ENCODE results near the gene SLC30A3. TPM values are rescaled to one million over a fixed set of nuclear protein-coding genes. Genes with fewer than 3 reads are reported as not detected.

SLC30A3 gene
- total RNA-seq, 1 experiment from 2014 or later = 45.6 TPM

GRCh38 chr2:27263287-27264252 lies 723 bp upstream of the SLC30A3 start:
- Histone ChIP-seq H3K36me3 (ENCODE audit: insufficient read depth, low read length, poor library complexity, severe bottlenecking) (peaks cover 1% of the 10 kb centered on the region), H3K27ac (ENCODE audit: low read depth, low read length, poor library complexity, severe bottlenecking) (peak overlapping the region; percentile 80), H3K9me3 (ENCODE audit: low read depth, low read length, poor library complexity, severe bottlenecking) (no peaks in the 10 kb centered on the region), H3K27me3 (replicated peaks; ENCODE audit: insufficient read depth, low read depth, low read length, poor library complexity) (peaks cover 4% of the 10 kb centered on the region), H3K4me1 (ENCODE audit: insufficient read depth, low read length, poor library complexity, severe bottlenecking) (peaks cover 11% of the 10 kb centered on the region), H3K4me3 (ENCODE audit: low read depth, low read length, poor library complexity, severe bottlenecking) (peak overlapping the region; percentile 92)
- ChIA-PET POLR2A (ENCODE audit: low non-redundant PET) (no interaction called here), CTCF (interaction anchor here (1.1 to 1.4 kb wide), 2 partner anchors 16 to 39 kb away, joined by 3 to 6 read pairs; no protein-coding TSS in a partner anchor)
- intact Hi-C loops (cut with micrococcal nuclease; ENCODE audit: unreplicated experiment) = loop anchor here (5.0 kb wide), 3 partner anchors 39 to 109 kb away; partner anchors contain the start of genes EIF2B4 and SNX17
- TF ChIP-seq EZH2 (IDR thresholded peaks at IDR 0.05; ENCODE audit: borderline replicate concordance, low read depth, low read length, poor library complexity, severe bottlenecking) = no peak
- TF ChIP-seq CTCF (conservative IDR thresholded peaks at IDR 0.05; ENCODE audit: low read depth, low read length) = no peak
- BruUV-seq (replicated peaks) = no TSS peak
- DNase-seq (ENCODE audit: low spot score) = no peak

- no peaks in the 10 kb centered on the region for H3K9me3 ChIP-seq (ENCODE audit: low read depth, low read length, poor library complexity, severe bottlenecking)
- BruUV-seq (replicated peaks) = no TSS peak
- ChIA-PET CTCF (interaction anchor here (0.7 to 1.4 kb wide), 2 partner anchors 18 to 30 kb away, joined by 6 to 11 read pairs; no protein-coding TSS in a partner anchor), POLR2A (ENCODE audit: low non-redundant PET) (no interaction called here)
- peaks cover 9% of the 10 kb centered on the region for H3K36me3 ChIP-seq (ENCODE audit: insufficient read depth, low read length, poor library complexity, severe bottlenecking)
- no peak for DNase-seq (ENCODE audit: low spot score)
- TF ChIP-seq CTCF (conservative IDR thresholded peaks at IDR 0.05; ENCODE audit: low read depth, low read length) (no peak), EZH2 (IDR thresholded peaks at IDR 0.05; ENCODE audit: borderline replicate concordance, low read depth, low read length, poor library complexity, severe bottlenecking) (no peak)
- H3K27me3 ChIP-seq (replicated peaks; ENCODE audit: insufficient read depth, low read depth, low read length, poor library complexity) = peaks cover 4% of the 10 kb centered on the region
- intact Hi-C loops (cut with micrococcal nuclease; ENCODE audit: unreplicated experiment) = loop anchor here (5.0 kb wide), 3 partner anchors 40 to 110 kb away; partner anchors contain the start of genes EIF2B4 and SNX17
- peak overlapping the region; percentile 92 for H3K4me3 ChIP-seq (ENCODE audit: low read depth, low read length, poor library complexity, severe bottlenecking)
- H3K4me1 ChIP-seq (ENCODE audit: insufficient read depth, low read length, poor library complexity, severe bottlenecking) = peaks cover 11% of the 10 kb centered on the region
- peak overlapping the region; percentile 80 for H3K27ac ChIP-seq (ENCODE audit: low read depth, low read length, poor library complexity, severe bottlenecking)
Measured at GRCh38 chr2:27261926-27262298, 935 bp downstream of the SLC30A3 start.

DNA sequence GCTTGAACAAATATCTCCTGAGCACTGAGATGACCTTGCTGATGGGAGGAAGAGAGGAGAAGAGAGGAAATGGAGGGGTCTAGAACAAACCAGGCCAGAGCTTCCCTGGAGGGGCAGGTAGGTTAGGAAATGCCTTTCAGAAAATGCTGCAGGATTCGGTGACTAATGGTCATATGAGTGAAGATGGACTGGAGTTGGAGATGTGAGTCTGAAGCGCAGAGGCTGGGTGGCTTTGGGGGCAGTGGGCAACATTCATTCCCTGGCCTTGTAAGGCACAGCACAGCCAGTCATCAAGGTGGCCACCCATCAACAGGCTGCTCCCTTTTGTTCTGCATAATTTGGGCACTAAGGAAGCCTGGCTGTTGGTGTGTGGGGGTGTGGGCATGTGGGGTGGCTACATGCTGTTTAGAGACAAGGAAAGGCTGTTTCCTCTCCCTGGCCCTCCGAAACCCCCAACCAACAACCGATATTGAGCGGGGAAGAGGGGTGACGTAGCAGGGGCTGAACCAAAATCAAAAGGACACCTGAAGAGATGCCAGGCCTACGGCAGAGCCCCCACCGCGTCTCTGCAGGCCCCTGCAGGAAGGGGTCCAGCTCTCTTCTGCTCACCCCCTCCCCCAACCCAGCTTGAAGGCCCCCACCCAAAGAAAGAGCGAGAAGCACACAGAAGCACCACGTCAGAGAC lies 1.5 kb downstream of the SLC30A3 start:
- peaks cover 11% of the 10 kb centered on the region for H3K4me1 ChIP-seq (ENCODE audit: insufficient read depth, low read length, poor library complexity, severe bottlenecking)
- H3K4me3 ChIP-seq (ENCODE audit: low read depth, low read length, poor library complexity, severe bottlenecking) = peak overlapping the region; percentile 92
- H3K9me3 ChIP-seq (ENCODE audit: low read depth, low read length, poor library complexity, severe bottlenecking) = no peaks in the 10 kb centered on the region
- peak overlapping the region; percentile 80 for H3K27ac ChIP-seq (ENCODE audit: low read depth, low read length, poor library complexity, severe bottlenecking)
- H3K27me3 ChIP-seq (replicated peaks; ENCODE audit: insufficient read depth, low read depth, low read length, poor library complexity) = peaks cover 4% of the 10 kb centered on the region
- peaks cover 9% of the 10 kb centered on the region for H3K36me3 ChIP-seq (ENCODE audit: insufficient read depth, low read length, poor library complexity, severe bottlenecking)
- no peak for DNase-seq (ENCODE audit: low spot score)
- POLR2A ChIA-PET (ENCODE audit: low non-redundant PET) = no interaction called here
- BruUV-seq (replicated peaks) = TSS peak; percentile 43
- CTCF ChIA-PET = no interaction called here
- TF ChIP-seq CTCF (conservative IDR thresholded peaks at IDR 0.05; ENCODE audit: low read depth, low read length) = no peak
- TF ChIP-seq EZH2 (IDR thresholded peaks at IDR 0.05; ENCODE audit: borderline replicate concordance, low read depth, low read length, poor library complexity, severe bottlenecking) = no peak
- intact Hi-C loops (cut with micrococcal nuclease; ENCODE audit: unreplicated experiment) = loop anchor here (5.0 kb wide), 3 partner anchors 39 to 111 kb away; partner anchors contain the start of genes EIF2B4 and SNX17

Measured in A673 (cell line).